ENCODE data around the gene TRHDE. TPM values are rescaled to one million over a fixed set of nuclear protein-coding genes. Genes with fewer than 3 reads are reported as not detected.

The TRHDE gene
- total and polyA plus RNA-seq, 9 of the 15 experiments (the other 6 are each of a cell fraction or from before 2014, with no cell fraction given), result 0.03 to 0.29 (median 0.09) TPM

DNA sequence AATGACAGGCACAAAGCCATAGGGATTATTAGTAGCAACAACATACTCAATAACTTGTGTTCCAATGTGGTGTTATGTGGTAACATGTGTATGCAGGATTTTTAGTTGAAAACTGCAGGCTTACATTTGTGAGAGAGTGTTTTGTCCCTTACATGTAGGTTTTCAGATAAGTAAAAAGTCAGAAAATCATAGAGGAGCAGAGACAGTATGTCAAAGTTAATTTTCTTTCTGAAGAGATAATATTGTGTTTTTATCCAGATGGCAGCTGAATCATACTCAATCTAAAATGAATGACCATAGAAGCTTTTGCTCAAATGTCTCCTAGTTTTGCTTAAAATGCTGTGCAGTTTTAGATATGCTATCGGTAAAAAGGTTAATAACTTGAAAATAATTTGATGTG is 277.0 kb downstream of the TRHDE start (continued):
- TF ChIP-seq, protein P1, sequence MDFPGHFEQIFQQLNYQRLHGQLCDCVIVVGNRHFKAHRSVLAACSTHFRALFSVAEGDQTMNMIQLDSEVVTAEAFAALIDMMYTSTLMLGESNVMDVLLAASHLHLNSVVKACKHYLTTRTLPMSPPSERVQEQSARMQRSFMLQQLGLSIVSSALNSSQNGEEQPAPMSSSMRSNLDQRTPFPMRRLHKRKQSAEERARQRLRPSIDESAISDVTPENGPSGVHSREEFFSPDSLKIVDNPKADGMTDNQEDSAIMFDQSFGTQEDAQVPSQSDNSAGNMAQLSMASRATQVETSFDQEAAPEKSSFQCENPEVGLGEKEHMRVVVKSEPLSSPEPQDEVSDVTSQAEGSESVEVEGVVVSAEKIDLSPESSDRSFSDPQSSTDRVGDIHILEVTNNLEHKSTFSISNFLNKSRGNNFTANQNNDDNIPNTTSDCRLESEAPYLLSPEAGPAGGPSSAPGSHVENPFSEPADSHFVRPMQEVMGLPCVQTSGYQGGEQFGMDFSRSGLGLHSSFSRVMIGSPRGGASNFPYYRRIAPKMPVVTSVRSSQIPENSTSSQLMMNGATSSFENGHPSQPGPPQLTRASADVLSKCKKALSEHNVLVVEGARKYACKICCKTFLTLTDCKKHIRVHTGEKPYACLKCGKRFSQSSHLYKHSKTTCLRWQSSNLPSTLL (IDR thresholded peaks at IDR 0.05), result no peak
- no peak for TF ChIP-seq BRD9 (IDR thresholded peaks at IDR 0.05; ENCODE audit: low read depth, partially characterized antibody)
- no peak for TF ChIP-seq ZNF830 (CRISPR knock-in tag; IDR thresholded peaks at IDR 0.05)
- TF ChIP-seq, protein P2, sequence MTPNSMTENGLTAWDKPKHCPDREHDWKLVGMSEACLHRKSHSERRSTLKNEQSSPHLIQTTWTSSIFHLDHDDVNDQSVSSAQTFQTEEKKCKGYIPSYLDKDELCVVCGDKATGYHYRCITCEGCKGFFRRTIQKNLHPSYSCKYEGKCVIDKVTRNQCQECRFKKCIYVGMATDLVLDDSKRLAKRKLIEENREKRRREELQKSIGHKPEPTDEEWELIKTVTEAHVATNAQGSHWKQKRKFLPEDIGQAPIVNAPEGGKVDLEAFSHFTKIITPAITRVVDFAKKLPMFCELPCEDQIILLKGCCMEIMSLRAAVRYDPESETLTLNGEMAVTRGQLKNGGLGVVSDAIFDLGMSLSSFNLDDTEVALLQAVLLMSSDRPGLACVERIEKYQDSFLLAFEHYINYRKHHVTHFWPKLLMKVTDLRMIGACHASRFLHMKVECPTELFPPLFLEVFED (CRISPR knock-in tag; conservative IDR thresholded peaks at IDR 0.05), result no peak
- no peak for TF ChIP-seq SIX5 (IDR thresholded peaks at IDR 0.05; ENCODE audit: borderline replicate concordance in 1 of 2, insufficient read depth in 1 of 2, low read depth in 1 of 2, low read length in 2 of 2)

DNA sequence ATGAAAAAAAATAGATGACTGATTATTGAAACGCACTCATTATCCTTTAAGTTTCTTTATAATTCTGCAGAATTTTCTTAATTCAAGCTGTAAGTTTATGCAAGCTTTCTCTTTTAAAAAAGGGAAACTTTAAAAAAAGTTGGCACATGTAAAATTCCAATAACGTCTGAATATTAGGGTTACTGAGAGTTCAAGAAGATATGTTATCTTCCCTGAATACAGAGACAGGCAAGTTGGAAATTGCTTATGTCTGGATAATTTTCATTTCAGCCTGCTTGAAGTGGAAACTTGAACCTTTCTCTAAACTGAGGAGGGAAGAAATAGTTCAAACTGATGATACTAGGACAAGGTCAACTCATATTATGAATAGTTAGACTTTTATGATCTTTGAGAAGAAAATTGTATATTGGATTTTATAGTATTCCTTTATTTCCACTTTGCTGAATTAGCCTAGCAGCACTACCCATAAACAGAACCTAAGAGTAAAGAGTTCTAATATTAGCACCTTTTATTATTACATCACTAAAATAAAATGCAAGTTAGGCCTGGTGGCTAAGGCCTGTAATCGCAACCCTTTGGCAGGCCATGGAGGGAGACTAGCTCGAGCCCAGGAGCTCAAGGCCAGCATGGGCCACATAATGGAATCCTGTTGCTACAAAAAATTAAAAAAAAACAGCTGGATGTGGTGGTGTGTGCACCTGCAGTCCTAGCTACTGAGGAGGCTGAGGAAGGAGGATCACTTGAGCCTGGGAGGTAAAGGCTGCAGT is 288.0 kb downstream of the TRHDE start:
- in situ Hi-C loops (cut with MboI) (no loop called here), intact Hi-C loops (cut with micrococcal nuclease) (no loop called here)
- Histone ChIP-seq H2AFZ (ENCODE audit: low read depth, low read length) (no peak overlapping the region), H3K9me3 (replicated peaks; ENCODE audit: control insufficient read depth, insufficient read depth, low read depth, low read length) (no peaks in the 10 kb centered on the region; the same call in 1 of the 2 replicates), H3K9me1 (ENCODE audit: control insufficient read depth, insufficient read depth, low read length) (no peaks in the 10 kb centered on the region), H4K20me1 (replicated peaks; ENCODE audit: control insufficient read depth, insufficient read depth, low read length) (no peaks in the 10 kb centered on the region), H3K36me3 (ENCODE audit: control insufficient read depth, insufficient read depth, low read length) (no peaks in the 10 kb centered on the region), H3K4me3 (no peak overlapping the region), H3K79me2 (ENCODE audit: control insufficient read depth, insufficient read depth, low read length) (no peaks in the 10 kb centered on the region), H3K4me2 (ENCODE audit: insufficient read depth, low read length) (no peak overlapping the region), H3K9ac (ENCODE audit: insufficient read depth in 1 of 2, low read depth in 2 of 2, low read length in 2 of 2) (no peak overlapping the region), H3K4me1 (replicated peaks in 1 of 2; ENCODE audit: control insufficient read depth in 2 of 2, insufficient read depth in 2 of 2, low read length in 2 of 2) (no peaks in the 10 kb centered on the region), H3K27ac (ENCODE audit: extremely low read depth, low read depth, low read length) (no peak overlapping the region), H3K27me3 (ENCODE audit: control insufficient read depth in 2 of 2, insufficient read depth in 2 of 2, low read length in 2 of 2) (no peaks in the 10 kb centered on the region)
- FAIRE-seq (no peak), DNase-seq (ENCODE audit: extremely low read depth in 1 of 4, low spot score in 3 of 4) (no peak), ATAC-seq (no peak)
- ChIA-PET CTCF (ENCODE audit: low intra/inter-chr PET ratio) (no interaction called here), POLR2A (no interaction called here)
- BruUV-seq (replicated peaks), result no TSS peak
- 0% methylated on average over 4 of the region's 4 CpGs for WGBS (ENCODE audit: insufficient coverage, low coverage, missing lambda C conversion rate)
- TF ChIP-seq GATAD2A (IDR thresholded peaks at IDR 0.05) (no peak), EHMT2 (IDR thresholded peaks at IDR 0.05) (no peak), MXI1 (IDR thresholded peaks at IDR 0.05; ENCODE audit: low read depth, low read length) (no peak), ZNF644 (tag; IDR thresholded peaks at IDR 0.05; ENCODE audit: low read depth) (no peak), MTF1 (CRISPR knock-in tag; IDR thresholded peaks at IDR 0.05; ENCODE audit: borderline replicate concordance) (no peak), TAF7 (tag; IDR thresholded peaks at IDR 0.05) (no peak), ZNF589 (CRISPR knock-in tag; IDR thresholded peaks at IDR 0.05; ENCODE audit: low read depth) (no peak), KDM5B (IDR thresholded peaks at IDR 0.05; ENCODE audit: insufficient replicate concordance, low read depth, low read length) (no peak), LCOR (CRISPR knock-in tag; IDR thresholded peaks at IDR 0.05) (no peak), ZNF780A (CRISPR knock-in tag; IDR thresholded peaks at IDR 0.05) (no peak), ZFX (CRISPR knock-in tag; IDR thresholded peaks at IDR 0.05) (no peak)
- TF ChIP-seq, protein P3, sequence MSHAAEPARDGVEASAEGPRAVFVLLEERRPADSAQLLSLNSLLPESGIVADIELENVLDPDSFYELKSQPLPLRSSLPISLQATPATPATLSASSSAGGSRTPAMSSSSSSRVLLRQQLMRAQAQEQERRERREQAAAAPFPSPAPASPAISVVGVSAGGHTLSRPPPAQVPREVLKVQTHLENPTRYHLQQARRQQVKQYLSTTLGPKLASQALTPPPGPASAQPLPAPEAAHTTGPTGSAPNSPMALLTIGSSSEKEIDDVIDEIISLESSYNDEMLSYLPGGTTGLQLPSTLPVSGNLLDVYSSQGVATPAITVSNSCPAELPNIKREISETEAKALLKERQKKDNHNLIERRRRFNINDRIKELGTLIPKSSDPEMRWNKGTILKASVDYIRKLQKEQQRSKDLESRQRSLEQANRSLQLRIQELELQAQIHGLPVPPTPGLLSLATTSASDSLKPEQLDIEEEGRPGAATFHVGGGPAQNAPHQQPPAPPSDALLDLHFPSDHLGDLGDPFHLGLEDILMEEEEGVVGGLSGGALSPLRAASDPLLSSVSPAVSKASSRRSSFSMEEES (CRISPR knock-in tag; IDR thresholded peaks at IDR 0.05), result no peak
